Measurements from ENCODE around the gene SQSTM1. TPM values are rescaled to one million over a fixed set of nuclear protein-coding genes. Genes with fewer than 3 reads are reported as not detected.
A peak's percentile ranks its signal among the peaks of the same experiment; 100 is the strongest.

Gene SQSTM1
- total and polyA plus RNA-seq, 2 of the 8 experiments (the other 6 are each of a cell fraction or from before 2014, with no cell fraction given) = 78.6 to 110 TPM

- TF ChIP-seq, protein P1, sequence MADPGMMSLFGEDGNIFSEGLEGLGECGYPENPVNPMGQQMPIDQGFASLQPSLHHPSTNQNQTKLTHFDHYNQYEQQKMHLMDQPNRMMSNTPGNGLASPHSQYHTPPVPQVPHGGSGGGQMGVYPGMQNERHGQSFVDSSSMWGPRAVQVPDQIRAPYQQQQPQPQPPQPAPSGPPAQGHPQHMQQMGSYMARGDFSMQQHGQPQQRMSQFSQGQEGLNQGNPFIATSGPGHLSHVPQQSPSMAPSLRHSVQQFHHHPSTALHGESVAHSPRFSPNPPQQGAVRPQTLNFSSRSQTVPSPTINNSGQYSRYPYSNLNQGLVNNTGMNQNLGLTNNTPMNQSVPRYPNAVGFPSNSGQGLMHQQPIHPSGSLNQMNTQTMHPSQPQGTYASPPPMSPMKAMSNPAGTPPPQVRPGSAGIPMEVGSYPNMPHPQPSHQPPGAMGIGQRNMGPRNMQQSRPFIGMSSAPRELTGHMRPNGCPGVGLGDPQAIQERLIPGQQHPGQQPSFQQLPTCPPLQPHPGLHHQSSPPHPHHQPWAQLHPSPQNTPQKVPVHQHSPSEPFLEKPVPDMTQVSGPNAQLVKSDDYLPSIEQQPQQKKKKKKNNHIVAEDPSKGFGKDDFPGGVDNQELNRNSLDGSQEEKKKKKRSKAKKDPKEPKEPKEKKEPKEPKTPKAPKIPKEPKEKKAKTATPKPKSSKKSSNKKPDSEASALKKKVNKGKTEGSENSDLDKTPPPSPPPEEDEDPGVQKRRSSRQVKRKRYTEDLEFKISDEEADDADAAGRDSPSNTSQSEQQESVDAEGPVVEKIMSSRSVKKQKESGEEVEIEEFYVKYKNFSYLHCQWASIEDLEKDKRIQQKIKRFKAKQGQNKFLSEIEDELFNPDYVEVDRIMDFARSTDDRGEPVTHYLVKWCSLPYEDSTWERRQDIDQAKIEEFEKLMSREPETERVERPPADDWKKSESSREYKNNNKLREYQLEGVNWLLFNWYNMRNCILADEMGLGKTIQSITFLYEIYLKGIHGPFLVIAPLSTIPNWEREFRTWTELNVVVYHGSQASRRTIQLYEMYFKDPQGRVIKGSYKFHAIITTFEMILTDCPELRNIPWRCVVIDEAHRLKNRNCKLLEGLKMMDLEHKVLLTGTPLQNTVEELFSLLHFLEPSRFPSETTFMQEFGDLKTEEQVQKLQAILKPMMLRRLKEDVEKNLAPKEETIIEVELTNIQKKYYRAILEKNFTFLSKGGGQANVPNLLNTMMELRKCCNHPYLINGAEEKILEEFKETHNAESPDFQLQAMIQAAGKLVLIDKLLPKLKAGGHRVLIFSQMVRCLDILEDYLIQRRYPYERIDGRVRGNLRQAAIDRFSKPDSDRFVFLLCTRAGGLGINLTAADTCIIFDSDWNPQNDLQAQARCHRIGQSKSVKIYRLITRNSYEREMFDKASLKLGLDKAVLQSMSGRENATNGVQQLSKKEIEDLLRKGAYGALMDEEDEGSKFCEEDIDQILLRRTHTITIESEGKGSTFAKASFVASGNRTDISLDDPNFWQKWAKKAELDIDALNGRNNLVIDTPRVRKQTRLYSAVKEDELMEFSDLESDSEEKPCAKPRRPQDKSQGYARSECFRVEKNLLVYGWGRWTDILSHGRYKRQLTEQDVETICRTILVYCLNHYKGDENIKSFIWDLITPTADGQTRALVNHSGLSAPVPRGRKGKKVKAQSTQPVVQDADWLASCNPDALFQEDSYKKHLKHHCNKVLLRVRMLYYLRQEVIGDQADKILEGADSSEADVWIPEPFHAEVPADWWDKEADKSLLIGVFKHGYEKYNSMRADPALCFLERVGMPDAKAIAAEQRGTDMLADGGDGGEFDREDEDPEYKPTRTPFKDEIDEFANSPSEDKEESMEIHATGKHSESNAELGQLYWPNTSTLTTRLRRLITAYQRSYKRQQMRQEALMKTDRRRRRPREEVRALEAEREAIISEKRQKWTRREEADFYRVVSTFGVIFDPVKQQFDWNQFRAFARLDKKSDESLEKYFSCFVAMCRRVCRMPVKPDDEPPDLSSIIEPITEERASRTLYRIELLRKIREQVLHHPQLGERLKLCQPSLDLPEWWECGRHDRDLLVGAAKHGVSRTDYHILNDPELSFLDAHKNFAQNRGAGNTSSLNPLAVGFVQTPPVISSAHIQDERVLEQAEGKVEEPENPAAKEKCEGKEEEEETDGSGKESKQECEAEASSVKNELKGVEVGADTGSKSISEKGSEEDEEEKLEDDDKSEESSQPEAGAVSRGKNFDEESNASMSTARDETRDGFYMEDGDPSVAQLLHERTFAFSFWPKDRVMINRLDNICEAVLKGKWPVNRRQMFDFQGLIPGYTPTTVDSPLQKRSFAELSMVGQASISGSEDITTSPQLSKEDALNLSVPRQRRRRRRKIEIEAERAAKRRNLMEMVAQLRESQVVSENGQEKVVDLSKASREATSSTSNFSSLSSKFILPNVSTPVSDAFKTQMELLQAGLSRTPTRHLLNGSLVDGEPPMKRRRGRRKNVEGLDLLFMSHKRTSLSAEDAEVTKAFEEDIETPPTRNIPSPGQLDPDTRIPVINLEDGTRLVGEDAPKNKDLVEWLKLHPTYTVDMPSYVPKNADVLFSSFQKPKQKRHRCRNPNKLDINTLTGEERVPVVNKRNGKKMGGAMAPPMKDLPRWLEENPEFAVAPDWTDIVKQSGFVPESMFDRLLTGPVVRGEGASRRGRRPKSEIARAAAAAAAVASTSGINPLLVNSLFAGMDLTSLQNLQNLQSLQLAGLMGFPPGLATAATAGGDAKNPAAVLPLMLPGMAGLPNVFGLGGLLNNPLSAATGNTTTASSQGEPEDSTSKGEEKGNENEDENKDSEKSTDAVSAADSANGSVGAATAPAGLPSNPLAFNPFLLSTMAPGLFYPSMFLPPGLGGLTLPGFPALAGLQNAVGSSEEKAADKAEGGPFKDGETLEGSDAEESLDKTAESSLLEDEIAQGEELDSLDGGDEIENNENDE (IDR thresholded peaks at IDR 0.05; ENCODE audit: insufficient replicate concordance, low read length) = no peak
- TF ChIP-seq EP300 (IDR thresholded peaks at IDR 0.05; ENCODE audit: borderline replicate concordance in 1 of 2, low read depth in 2 of 2, low read length in 2 of 2) = peak in 1 of 2 experiments; percentile 68; a peak in 1 of 3 replicates
- no peak for TF ChIP-seq SP4 (IDR thresholded peaks at IDR 0.05; ENCODE audit: low read length)
- TF ChIP-seq SUZ12 (IDR thresholded peaks at IDR 0.05; ENCODE audit: low read length) = peak; percentile 35; the same call in 1 of the 2 replicates
- TF ChIP-seq EGR1 (IDR thresholded peaks at IDR 0.05; ENCODE audit: borderline replicate concordance, low read depth, low read length) = peak; percentile 58; the same call in 1 of the 2 replicates
- TF ChIP-seq POU5F1 (IDR thresholded peaks at IDR 0.05; ENCODE audit: low read depth, low read length) = no peak
- no peak for TF ChIP-seq ATF2 (IDR thresholded peaks at IDR 0.05; ENCODE audit: low read length)
- peak; percentile 55; the same call in 1 of the 2 replicates for TF ChIP-seq MAFK (IDR thresholded peaks at IDR 0.05; ENCODE audit: low read depth, low read length)
- no peak for TF ChIP-seq ZNF274 (IDR thresholded peaks at IDR 0.05; ENCODE audit: borderline replicate concordance, extremely low read depth, low read length)
Measured at GRCh38 chr5:179818746-179819295, 1.9 kb upstream of the SQSTM1 start (continued).

All from H1 (cell line).